Esophagus muscularis mucosa (tissue), 4 donors: Measurements from ENCODE around the gene FKTN. TPM values are rescaled to one million over a fixed set of nuclear protein-coding genes. Genes with fewer than 3 reads are reported as not detected.
"Not testable (repeated sequence)": the region's sequence is repeated elsewhere in the genome, so short reads cannot be mapped to it uniquely, and the experiment has no call there.

Source experiments
- DNase-seq: peaks from one replicate; pipeline ENCODE4 v3.0.0-alpha.2; 2017; ENCODE audit errors: extremely low spot score
- H3K27ac ChIP-seq, 4 donors: fragments of 200-600 bp; sonication (generic); replicated peaks in 1 of 4; 1 replicate in 3 of 4; 2 replicates in 1 of 4; pipeline ENCODE4 v1.5.1; 2016 to 2019; ENCODE audit warnings: mild to moderate bottlenecking in 1 of 4
- H3K27me3 ChIP-seq, 4 donors: fragments of 200-600 bp; sonication (generic); one replicate each; pipeline versions ENCODE4 v1.5.1 to v1.6.0; 2016 to 2019
- H3K36me3 ChIP-seq, 4 donors: fragments of 200-600 bp; sonication (generic); one replicate each; pipeline ENCODE4 v1.5.1; 2016 to 2019
- H3K4me1 ChIP-seq, 4 donors: fragments of 200-600 bp; sonication (generic); one replicate each; pipeline ENCODE4 v1.5.1; 2016 to 2019
- H3K4me3 ChIP-seq, 4 donors: fragments of 200-600 bp; sonication (generic); 1 replicate in 2 of 4; 2 replicates in 2 of 4; pipeline ENCODE4 v1.5.1; 2016 to 2019; ENCODE audit warnings: mild to moderate bottlenecking in 4 of 4, moderate library complexity in 1 of 4
- H3K9me3 ChIP-seq, 4 donors: fragments of 200-600 bp; sonication (generic); 1 replicate in 3 of 4; 2 replicates in 1 of 4; pipeline ENCODE4 v1.5.1; 2016 to 2019
- EP300 ChIP-seq: sonication (generic); formaldehyde crosslinking; IDR thresholded peaks from one replicate; pipeline ENCODE4 v1.6.1; 2017; ENCODE audit warnings: antibody characterized with exemption
- POLR2A ChIP-seq: fragments of 450-650 bp; IDR thresholded peaks from one replicate; pipeline ENCODE4 v1.6.1; 2017; ENCODE audit warnings: antibody characterized with exemption, moderate library complexity, mild to moderate bottlenecking, low read depth
- POLR2AphosphoS5 ChIP-seq, 2 donors: sonication (generic); formaldehyde crosslinking; IDR thresholded peaks; one replicate each; pipeline ENCODE4 v1.6.1; 2017; ENCODE audit warnings: antibody characterized with exemption in 2 of 2
- WGBS: methylation state at CpG from one replicate; pipeline ENCODE4 v1.1.5; 2018; 5-methylcytosine and 5-hydroxymethylcytosine counted together
- intact Hi-C: fragments of 100-400 bp; cut with DNase I; formaldehyde crosslinking; loops from one replicate; pipeline ENCODE4 v1.15.1; 2023
- total RNA-seq, 4 donors: library from RNA; depleted of rRNA; stranded (reverse); fragments of >200 nt; gene quantifications; one replicate each; pipeline versions ENCODE4 v1.1.0 to v1.2.1, GENCODE V29; 2016
- TF ChIP-seq, protein P1 (sequence below), 3 experiments: fragments of 200-600 bp in 2 of 3; fragments of 450-650 bp in 1 of 3; sonication (generic) in 2 of 3; IDR thresholded peaks; one replicate each; pipeline ENCODE4 v1.5.1; 2017 to 2019; ENCODE audit warnings: antibody characterized with exemption in 3 of 3, mild to moderate bottlenecking in 2 of 3, moderate library complexity in 1 of 3

Gene FKTN
- total RNA-seq, 4 donors from 2014 or later: 5.1 to 21.3 (median 14.7) TPM

DNA sequence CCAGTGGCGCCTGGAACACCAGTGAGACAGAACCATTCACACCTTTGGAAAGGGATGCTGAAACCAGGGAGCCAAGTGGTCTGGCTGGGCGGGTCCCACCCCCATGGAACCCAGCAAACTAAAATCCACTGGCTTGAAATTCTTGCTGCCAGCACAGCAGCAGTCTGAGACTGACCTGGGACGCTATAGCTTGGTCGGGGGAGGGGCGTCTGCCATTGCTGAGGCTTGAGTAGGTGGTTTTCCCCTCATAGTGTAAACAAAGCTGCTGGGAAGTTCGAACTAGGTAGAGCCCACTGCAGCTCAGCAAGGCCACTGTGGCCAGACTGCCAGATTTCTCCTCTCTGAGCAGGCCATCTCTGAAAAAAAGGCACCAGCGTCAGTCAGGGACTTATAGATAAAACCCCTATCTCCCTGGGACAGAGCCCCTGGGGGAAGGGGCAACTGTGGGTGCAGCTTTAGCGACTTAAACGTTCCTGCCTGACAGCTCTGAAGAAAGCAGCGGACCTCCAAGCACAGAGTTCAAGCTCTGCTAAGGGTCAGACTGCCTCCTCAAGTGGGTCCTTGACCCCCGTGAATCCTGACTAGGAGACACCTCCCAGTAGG, 42.0 kb upstream of the FKTN start:
- DNase-seq: no peak
- WGBS: 85% methylated on average over 7 of the region's 11 CpGs
- TF ChIP-seq POLR2A (no peak), EP300 (no peak), POLR2AphosphoS5 (IDR thresholded peaks at IDR 0.05) (no peak)
- TF ChIP-seq, protein P1, sequence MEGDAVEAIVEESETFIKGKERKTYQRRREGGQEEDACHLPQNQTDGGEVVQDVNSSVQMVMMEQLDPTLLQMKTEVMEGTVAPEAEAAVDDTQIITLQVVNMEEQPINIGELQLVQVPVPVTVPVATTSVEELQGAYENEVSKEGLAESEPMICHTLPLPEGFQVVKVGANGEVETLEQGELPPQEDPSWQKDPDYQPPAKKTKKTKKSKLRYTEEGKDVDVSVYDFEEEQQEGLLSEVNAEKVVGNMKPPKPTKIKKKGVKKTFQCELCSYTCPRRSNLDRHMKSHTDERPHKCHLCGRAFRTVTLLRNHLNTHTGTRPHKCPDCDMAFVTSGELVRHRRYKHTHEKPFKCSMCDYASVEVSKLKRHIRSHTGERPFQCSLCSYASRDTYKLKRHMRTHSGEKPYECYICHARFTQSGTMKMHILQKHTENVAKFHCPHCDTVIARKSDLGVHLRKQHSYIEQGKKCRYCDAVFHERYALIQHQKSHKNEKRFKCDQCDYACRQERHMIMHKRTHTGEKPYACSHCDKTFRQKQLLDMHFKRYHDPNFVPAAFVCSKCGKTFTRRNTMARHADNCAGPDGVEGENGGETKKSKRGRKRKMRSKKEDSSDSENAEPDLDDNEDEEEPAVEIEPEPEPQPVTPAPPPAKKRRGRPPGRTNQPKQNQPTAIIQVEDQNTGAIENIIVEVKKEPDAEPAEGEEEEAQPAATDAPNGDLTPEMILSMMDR (IDR thresholded peaks at IDR 0.05): no peak
- Histone ChIP-seq H3K36me3 (peaks cover 0 to 34% (median 22%) of the 10 kb centered on the region in 4 donors), H3K4me3 (no peak overlapping the region), H3K9me3 (no peaks in the 10 kb centered on the region), H3K27ac (no peak overlapping the region), H3K27me3 (no peaks in the 10 kb centered on the region), H3K4me1 (no peaks in the 10 kb centered on the region)
- intact Hi-C loops: no loop called here

DNA sequence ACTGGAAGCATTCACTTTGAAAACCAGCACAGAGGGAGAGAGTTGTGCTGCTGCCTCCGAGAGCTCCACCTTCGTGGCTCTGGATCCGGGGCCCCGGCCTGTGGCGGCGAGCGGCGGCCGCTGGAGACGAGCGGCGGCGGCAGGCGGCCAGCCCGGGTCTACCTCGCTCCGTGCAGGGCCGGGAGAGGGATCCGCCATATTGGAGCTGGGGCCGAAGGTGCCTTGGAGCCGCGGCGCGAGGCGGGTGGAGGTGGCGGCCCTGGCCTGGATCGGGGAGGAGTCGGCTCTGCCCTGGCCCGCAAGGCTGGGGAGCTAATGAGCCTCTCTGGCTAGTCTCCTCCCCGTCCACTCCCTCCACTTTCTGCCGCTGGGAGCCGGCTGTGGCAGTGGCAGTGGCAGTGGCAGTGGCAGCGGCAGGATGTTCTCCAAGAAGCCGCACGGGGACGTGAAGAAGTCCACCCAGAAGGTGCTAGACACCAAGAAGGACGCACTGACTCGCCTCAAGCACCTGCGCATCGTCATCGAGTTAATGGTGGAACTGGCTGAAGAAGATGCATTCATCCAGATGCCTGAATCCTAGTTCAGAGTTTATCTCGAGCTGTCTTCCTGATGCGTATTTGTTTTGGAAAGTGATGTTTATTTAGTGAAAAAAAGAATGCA, 38.1 kb upstream of the FKTN start:
- H3K9me3 ChIP-seq, H3K4me1 ChIP-seq, H3K27me3 ChIP-seq, intact Hi-C loops, DNase-seq: not testable (repeated sequence)
- Histone ChIP-seq H3K36me3 (peaks cover 0 to 29% (median 17%) of the 10 kb centered on the region in 4 donors), H3K27ac (peak overlapping the region in 3 of 4 donors; percentile 76 to 79 (median 79)), H3K4me3 (peak overlapping the region; percentile 48 to 63 (median 52))
- WGBS: 98% methylated on average over 38 of the region's 43 CpGs

DNA sequence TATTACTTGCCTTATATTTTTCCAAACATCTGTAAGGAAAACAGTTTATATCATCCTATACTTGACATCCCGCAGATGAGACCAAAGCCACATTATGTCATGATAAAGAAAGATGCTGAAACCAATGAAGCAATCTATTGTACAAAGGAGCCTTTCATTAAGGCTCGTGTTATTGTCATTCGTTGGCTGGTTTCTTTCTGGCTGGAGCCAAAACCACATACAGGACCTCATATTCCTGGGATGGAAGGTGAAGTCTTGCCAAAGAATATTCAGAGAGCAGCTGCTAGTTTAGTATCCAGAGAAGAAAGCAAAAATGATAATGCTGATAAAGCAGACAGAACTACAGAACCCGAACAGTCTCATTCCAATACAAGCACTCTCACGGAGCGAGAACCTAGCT, 36.9 kb upstream of the FKTN start:
- H3K4me3 ChIP-seq, H3K27ac ChIP-seq, H3K9me3 ChIP-seq, H3K4me1 ChIP-seq, intact Hi-C loops, DNase-seq, H3K27me3 ChIP-seq: not testable (repeated sequence)
- WGBS: 86% methylated on average over 6 of the region's 6 CpGs
- peaks cover 0 to 17% (median 7%) of the 10 kb centered on the region in 4 donors for H3K36me3 ChIP-seq

DNA sequence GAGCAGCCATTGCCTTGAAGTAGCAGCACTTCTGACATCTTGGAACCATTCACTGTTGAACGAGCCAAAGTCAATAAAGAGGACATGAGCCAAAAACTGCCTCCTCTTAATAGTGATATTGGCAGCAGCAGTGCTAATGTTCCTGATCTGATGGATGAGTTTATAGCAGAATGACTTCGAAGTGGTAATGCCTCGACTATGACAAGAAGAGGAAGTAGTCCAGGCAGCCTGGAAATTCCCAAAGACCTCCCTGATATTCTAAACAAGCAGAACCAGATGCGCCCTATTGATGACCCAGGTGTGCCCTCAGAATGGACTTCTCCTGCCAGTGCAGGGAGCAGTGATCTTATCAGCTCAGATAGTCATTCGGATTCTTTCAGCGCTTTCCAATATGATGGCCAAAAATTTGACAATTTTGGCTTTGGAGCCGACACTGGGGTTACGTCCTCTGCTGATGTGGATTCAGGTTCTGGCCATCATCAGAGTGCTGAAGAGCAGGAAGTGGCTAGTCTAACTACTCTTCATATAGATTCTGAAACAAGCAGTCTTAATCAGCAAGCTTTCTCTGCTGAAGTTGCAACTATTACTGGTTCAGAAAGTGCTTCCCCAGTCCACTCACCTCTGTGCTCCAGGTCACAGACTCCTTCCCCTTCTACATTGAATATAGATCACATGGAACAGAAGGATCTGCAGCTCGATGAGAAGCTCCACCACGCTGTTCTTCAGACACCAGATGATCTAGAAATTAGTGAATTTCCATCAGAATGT, 35.1 kb upstream of the FKTN start:
- H3K36me3 ChIP-seq, intact Hi-C loops, H3K27me3 ChIP-seq, H3K4me1 ChIP-seq, H3K27ac ChIP-seq, DNase-seq, H3K9me3 ChIP-seq, H3K4me3 ChIP-seq: not testable (repeated sequence)
- 89% methylated on average over 10 of the region's 10 CpGs for WGBS

DNA sequence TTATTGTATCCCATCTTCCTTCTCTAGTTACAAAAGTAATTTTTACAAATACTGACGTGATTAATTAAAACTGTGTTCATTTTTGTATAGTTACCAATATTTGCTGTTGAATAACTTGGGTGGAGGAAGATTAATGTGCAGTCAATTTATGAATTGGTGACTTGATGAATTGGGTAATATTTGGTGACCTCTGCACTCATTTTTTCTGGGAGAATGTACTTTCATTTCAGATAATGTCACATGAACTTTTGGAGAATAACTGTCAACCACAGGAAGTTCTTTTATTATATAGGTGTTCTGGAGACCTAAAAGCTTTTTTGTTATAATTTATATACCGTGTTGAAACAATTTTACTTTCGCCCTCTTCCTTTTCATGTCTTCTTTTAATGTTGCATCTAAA, 26.4 kb upstream of the FKTN start:
- no peak for DNase-seq
- WGBS: 81% methylated on average over 3 of the region's 3 CpGs
- intact Hi-C loops: no loop called here

More for the DNA sequence above, 26.4 kb upstream of the FKTN start:
- Histone ChIP-seq H3K27ac (no peak overlapping the region), H3K27me3 (no peaks in the 10 kb centered on the region), H3K9me3 (no peaks in the 10 kb centered on the region), H3K4me3 (no peak overlapping the region), H3K36me3 (peaks cover 0 to 27% (median 9%) of the 10 kb centered on the region in 4 donors), H3K4me1 (no peaks in the 10 kb centered on the region)
- TF ChIP-seq, protein P1 (IDR thresholded peaks at IDR 0.05): no peak
- no peak for TF ChIP-seq POLR2AphosphoS5 (IDR thresholded peaks at IDR 0.05)
- no peak for TF ChIP-seq POLR2A
- no peak for TF ChIP-seq EP300
